ENCODE measurements around the gene PADI3. TPM values are rescaled to one million over a fixed set of nuclear protein-coding genes. Genes with fewer than 3 reads are reported as not detected.

Gene PADI3
- total RNA-seq = 0.11 TPM in 1 of 2 replicates, not detected in the other

DNA sequence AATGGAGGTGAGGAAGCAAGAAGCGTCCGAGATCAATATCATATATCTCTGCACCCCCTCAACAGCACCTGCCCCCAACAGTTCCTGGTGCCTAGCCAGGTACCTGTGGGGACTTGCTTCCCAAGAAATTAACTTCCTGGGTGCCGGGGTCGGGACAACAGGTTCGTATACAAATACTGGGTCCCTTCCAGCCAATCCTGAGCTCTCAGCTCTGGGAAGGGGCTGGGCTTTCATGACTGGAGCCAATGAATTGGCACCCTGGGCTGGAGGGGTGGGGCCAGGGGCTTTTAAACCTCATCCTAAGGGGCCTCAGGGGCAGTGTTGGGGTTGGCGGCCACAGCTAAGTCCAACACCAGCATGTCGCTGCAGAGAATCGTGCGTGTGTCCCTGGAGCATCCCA is at the start of gene PADI3:
TSS of gene PADI3 (plus strand) at position 318 of the 400 bp plus-strand sequence. CDS start at position 358, 40 bp downstream.

DNA sequence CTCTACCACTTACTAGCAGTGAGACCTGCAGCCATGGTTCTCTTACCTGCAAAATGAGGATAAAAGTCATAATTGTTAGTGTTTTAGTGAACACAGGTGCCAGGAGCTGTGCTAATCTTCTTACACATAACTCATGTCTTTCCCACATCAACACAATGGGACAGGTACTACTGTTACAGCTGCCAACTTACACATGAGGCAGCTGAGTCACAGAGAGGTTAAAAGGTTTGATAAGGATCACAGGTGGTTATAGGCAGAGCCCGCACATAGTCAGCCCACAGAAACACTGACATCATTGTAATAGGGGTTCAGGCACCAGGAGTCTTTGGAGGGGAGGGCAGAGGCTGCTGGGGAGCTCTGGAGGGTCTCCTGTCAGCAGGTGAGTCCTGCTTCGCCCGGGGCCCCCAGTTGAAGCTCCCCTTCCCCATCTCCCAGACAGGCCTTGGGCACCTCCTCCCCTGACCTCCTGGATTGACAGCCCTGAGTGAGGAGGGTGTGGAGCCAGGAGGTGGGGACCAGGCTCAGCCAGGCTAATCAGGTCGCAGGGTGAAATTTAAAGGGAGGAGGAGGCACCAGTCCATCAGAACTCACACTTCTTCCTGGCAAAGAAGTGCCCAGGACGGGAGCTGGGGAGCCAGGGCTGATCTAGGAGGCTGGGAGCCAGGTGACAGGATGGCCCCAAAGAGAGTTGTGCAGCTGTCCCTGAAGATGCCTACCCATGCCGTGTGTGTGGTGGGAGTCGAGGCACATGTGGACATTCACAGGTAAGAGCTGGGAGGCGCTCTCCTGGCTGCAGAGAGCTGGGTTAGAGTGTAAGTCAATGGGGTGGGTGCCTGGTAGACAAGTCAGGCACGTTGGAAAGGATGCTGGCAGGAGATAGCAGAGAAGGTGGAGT is 44.1 kb upstream of the PADI3 start, which contains the start of gene PADI1:
TSS of gene PADI1 (plus strand) at position 583 of the 895 bp plus-strand sequence. CDS start at position 673, 90 bp downstream.

GRCh38 chr1:17307946-17308345 is 59.0 kb downstream of the PADI3 start, which contains the start of gene PADI4:
PADI4 (plus strand) TSS chr1:17308197; CDS start chr1:17308223, 26 bp downstream.

Small RNA genes within 50 kb of the gene (small RNA-seq; reads per million reads assigned to genes)
- gene MIR3972 = not detected

Other genes starting within 250 kb of the PADI3 start
- 43.2 and 110 TPM in 2 replicates for gene ATP13A2, start 237.2 kb upstream of the PADI3 start, total RNA-seq
- gene SDHB, start 195.1 kb upstream of the PADI3 start, total RNA-seq = 51.8 and 105 TPM in 2 replicates
- under 0.01 and 0.43 TPM in 2 replicates for gene PADI2, start 129.6 kb upstream of the PADI3 start, total RNA-seq
- gene PADI1, start 44.0 kb upstream of the PADI3 start, total RNA-seq = under 0.01 and 1.6 TPM in 2 replicates
- not detected in 2 replicates for gene PADI4, start 59.1 kb downstream of the PADI3 start, total RNA-seq
- not detected in 2 replicates for gene PADI6, start 123.1 kb downstream of the PADI3 start, total RNA-seq
- gene RCC2, start 190.6 kb downstream of the PADI3 start, total RNA-seq = 113 and 130 TPM in 2 replicates